Esophagus muscularis mucosa (tissue), 4 donors: Measurements from ENCODE around the gene TROAP. TPM values are rescaled to one million over a fixed set of nuclear protein-coding genes. Genes with fewer than 3 reads are reported as not detected.
A peak's percentile ranks its signal among the peaks of the same experiment; 100 is the strongest.

Source experiments
- DNase-seq: peaks from one replicate; pipeline ENCODE4 v3.0.0-alpha.2; 2017; ENCODE audit errors: extremely low spot score
- H3K27ac ChIP-seq, 4 donors: fragments of 200-600 bp; sonication (generic); replicated peaks in 1 of 4; 1 replicate in 3 of 4; 2 replicates in 1 of 4; pipeline ENCODE4 v1.5.1; 2016 to 2019; ENCODE audit warnings: mild to moderate bottlenecking in 1 of 4
- H3K27me3 ChIP-seq, 4 donors: fragments of 200-600 bp; sonication (generic); one replicate each; pipeline versions ENCODE4 v1.5.1 to v1.6.0; 2016 to 2019
- H3K36me3 ChIP-seq, 4 donors: fragments of 200-600 bp; sonication (generic); one replicate each; pipeline ENCODE4 v1.5.1; 2016 to 2019
- H3K4me1 ChIP-seq, 4 donors: fragments of 200-600 bp; sonication (generic); one replicate each; pipeline ENCODE4 v1.5.1; 2016 to 2019
- H3K4me3 ChIP-seq, 4 donors: fragments of 200-600 bp; sonication (generic); 1 replicate in 2 of 4; 2 replicates in 2 of 4; pipeline ENCODE4 v1.5.1; 2016 to 2019; ENCODE audit warnings: mild to moderate bottlenecking in 4 of 4, moderate library complexity in 1 of 4
- H3K9me3 ChIP-seq, 4 donors: fragments of 200-600 bp; sonication (generic); 1 replicate in 3 of 4; 2 replicates in 1 of 4; pipeline ENCODE4 v1.5.1; 2016 to 2019
- CTCF ChIP-seq, 3 experiments: fragments of 200-600 bp in 2 of 3; fragments of 450-650 bp in 1 of 3; sonication (generic) in 2 of 3; IDR thresholded peaks; one replicate each; pipeline ENCODE4 v1.5.1; 2017 to 2019; ENCODE audit warnings: antibody characterized with exemption in 3 of 3, mild to moderate bottlenecking in 2 of 3, moderate library complexity in 1 of 3
- EP300 ChIP-seq: sonication (generic); formaldehyde crosslinking; IDR thresholded peaks from one replicate; pipeline ENCODE4 v1.6.1; 2017; ENCODE audit warnings: antibody characterized with exemption
- POLR2A ChIP-seq: fragments of 450-650 bp; IDR thresholded peaks from one replicate; pipeline ENCODE4 v1.6.1; 2017; ENCODE audit warnings: antibody characterized with exemption, moderate library complexity, mild to moderate bottlenecking, low read depth
- POLR2AphosphoS5 ChIP-seq, 2 donors: sonication (generic); formaldehyde crosslinking; IDR thresholded peaks; one replicate each; pipeline ENCODE4 v1.6.1; 2017; ENCODE audit warnings: antibody characterized with exemption in 2 of 2
- WGBS: methylation state at CpG from one replicate; pipeline ENCODE4 v1.1.5; 2018; 5-methylcytosine and 5-hydroxymethylcytosine counted together
- intact Hi-C: fragments of 100-400 bp; cut with DNase I; formaldehyde crosslinking; loops from one replicate; pipeline ENCODE4 v1.15.1; 2023
- total RNA-seq, 4 donors: library from RNA; depleted of rRNA; stranded (reverse); fragments of >200 nt; gene quantifications; one replicate each; pipeline versions ENCODE4 v1.1.0 to v1.2.1, GENCODE V29; 2016

Gene TROAP
- total RNA-seq, 4 donors from 2014 or later, result 0.26 to 0.80 TPM; not detected in 2

GRCh38 chr12:49349266-49349665 lies 26.2 kb downstream of the TROAP start:
- no peak overlapping the region for H3K4me3 ChIP-seq
- no peak for DNase-seq
- H3K9me3 ChIP-seq, result no peaks in the 10 kb centered on the region
- TF ChIP-seq POLR2AphosphoS5 (IDR thresholded peaks at IDR 0.05) (no peak), EP300 (no peak), CTCF (IDR thresholded peaks at IDR 0.05) (no peak), POLR2A (no peak)
- H3K27me3 ChIP-seq, result peaks cover 18 to 98% (median 61%) of the 10 kb centered on the region in 4 donors
- peaks cover 38% of the 10 kb centered on the region in 4 donors for H3K4me1 ChIP-seq
- no peak overlapping the region for H3K27ac ChIP-seq
- H3K36me3 ChIP-seq, result no peaks in the 10 kb centered on the region
- intact Hi-C loops, result no loop called here
- WGBS, result 95% methylated on average over 10 of the region's 11 CpGs

- Histone ChIP-seq H3K27me3 (peaks cover 5 to 79% (median 32%) of the 10 kb centered on the region in 4 donors), H3K36me3 (no peaks in the 10 kb centered on the region), H3K9me3 (no peaks in the 10 kb centered on the region), H3K27ac (no peak overlapping the region), H3K4me1 (peaks cover 10 to 11% (median 11%) of the 10 kb centered on the region in 4 donors), H3K4me3 (no peak overlapping the region)
- WGBS, result 73% methylated on average over 2 of the region's 2 CpGs
- DNase-seq, result no peak
- intact Hi-C loops, result no loop called here
- TF ChIP-seq EP300, result no peak
- no peak for TF ChIP-seq POLR2A
- TF ChIP-seq CTCF (IDR thresholded peaks at IDR 0.05), result no peak
- TF ChIP-seq POLR2AphosphoS5 (IDR thresholded peaks at IDR 0.05), result no peak
Measured at GRCh38 chr12:49352351-49352750, 29.3 kb downstream of the TROAP start.

GRCh38 chr12:49355913-49356312 lies 32.9 kb downstream of the TROAP start:
- TF ChIP-seq POLR2A, result no peak
- TF ChIP-seq POLR2AphosphoS5 (IDR thresholded peaks at IDR 0.05), result no peak
- no peak for TF ChIP-seq EP300
- TF ChIP-seq CTCF (IDR thresholded peaks at IDR 0.05), result no peak
- peak; percentile 26 for DNase-seq
- WGBS, result 86% methylated on average over 10 of the region's 10 CpGs
- H3K27me3 ChIP-seq, result peaks cover 0 to 58% (median 9%) of the 10 kb centered on the region in 4 donors
- H3K36me3 ChIP-seq, result no peaks in the 10 kb centered on the region
- intact Hi-C loops, result loop anchor here (2.0 kb wide), 1 partner anchor 225 kb away; no protein-coding TSS in a partner anchor
- no peak overlapping the region for H3K27ac ChIP-seq
- H3K4me3 ChIP-seq, result no peak overlapping the region
- no peaks in the 10 kb centered on the region for H3K9me3 ChIP-seq
- peaks cover 0 to 7% (median 4%) of the 10 kb centered on the region in 4 donors for H3K4me1 ChIP-seq

GRCh38 chr12:49357103-49357678 lies 34.1 kb downstream of the TROAP start:
- intact Hi-C loops, result loop anchor here (2.0 kb wide), 1 partner anchor 224 kb away; no protein-coding TSS in a partner anchor
- no peak for TF ChIP-seq EP300
- TF ChIP-seq CTCF (IDR thresholded peaks at IDR 0.05), result peak in 2 of 3 experiments; percentile 36 to 38
- Histone ChIP-seq H3K9me3 (no peaks in the 10 kb centered on the region), H3K4me3 (no peak overlapping the region), H3K27ac (no peak overlapping the region), H3K4me1 (peaks cover 0 to 7% (median 4%) of the 10 kb centered on the region in 4 donors), H3K27me3 (peaks cover 0 to 45% (median 4%) of the 10 kb centered on the region in 4 donors), H3K36me3 (no peaks in the 10 kb centered on the region)
- no peak for DNase-seq
- WGBS, result 13% methylated on average over 3 of the region's 3 CpGs
